Activated T-cell treated with anti-CD3 and anti-CD28 coated beads for 4 hours (primary cell): ENCODE results near the gene BBS1.
"Not testable (repeated sequence)": the region's sequence is repeated elsewhere in the genome, so short reads cannot be mapped to it uniquely, and the experiment has no call there.

Experiments used
- DNase-seq: peaks from one replicate; pipeline ENCODE4 v3.0.0-alpha.2; 2020

Gene BBS1

DNA sequence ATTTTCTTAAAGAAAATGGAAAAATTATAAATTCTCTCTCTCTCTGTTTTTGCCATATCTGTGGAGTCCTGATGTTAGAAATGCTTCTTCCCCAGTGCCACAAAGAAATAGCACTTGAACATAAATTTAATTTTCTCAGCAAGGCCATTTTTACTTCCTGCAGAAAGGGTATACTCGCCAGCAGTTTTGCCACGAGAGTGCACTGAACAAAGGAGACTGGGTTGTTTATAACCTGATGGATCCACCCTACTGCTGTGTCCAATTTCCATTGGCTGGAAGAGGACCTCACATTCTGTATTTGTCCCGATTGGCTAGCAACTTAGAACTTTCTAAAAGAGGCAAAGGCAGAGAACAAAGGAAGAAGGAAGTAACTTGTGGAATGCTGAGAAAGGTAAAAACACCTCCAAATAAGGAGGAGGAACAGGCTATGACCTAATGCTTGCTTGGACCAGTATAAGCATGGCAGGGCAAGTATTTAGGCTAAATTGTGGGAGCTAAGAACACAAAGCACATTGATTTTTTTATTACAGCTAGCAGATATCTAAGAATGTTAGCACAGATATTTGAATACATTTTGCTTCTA lies 72.2 kb downstream of the BBS1 start:
- not testable (repeated sequence) for DNase-seq
